HepG2 (cell line): ENCODE data around the gene TAPBP. TPM values are rescaled to one million over a fixed set of nuclear protein-coding genes. Genes with fewer than 3 reads are reported as not detected.

Experiments used
- ADNP ChIP-seq: sonication (generic); formaldehyde crosslinking; IDR thresholded peaks from 2 replicates; pipeline ENCODE4 v1.4.0; 2020; ENCODE audit warnings: missing genetic modification reagents
- ARHGAP35 ChIP-seq: sonication (generic); formaldehyde crosslinking; IDR thresholded peaks from 2 replicates; pipeline ENCODE4 v1.9.0; 2022; ENCODE audit warnings: mild to moderate bottlenecking, inconsistent platforms, moderate library complexity, missing genetic modification reagents, borderline replicate concordance
- DRAP1 ChIP-seq: IDR thresholded peaks from 2 replicates; pipeline ENCODE4 v1.6.1; 2016; ENCODE audit warnings: missing genetic modification reagents, missing compliant biosample characterization
- FOSL1 ChIP-seq: sonication (generic); formaldehyde crosslinking; IDR thresholded peaks from 2 replicates; pipeline ENCODE4 v1.9.0; 2021; ENCODE audit warnings: missing genetic modification reagents, borderline replicate concordance
- GATA4 ChIP-seq: sonication (generic); IDR thresholded peaks from 2 replicates; pipeline ENCODE4 v1.6.1; 2016; ENCODE audit warnings: antibody characterized with exemption, low read depth, borderline replicate concordance
- HBP1 ChIP-seq: IDR thresholded peaks from 2 replicates; pipeline ENCODE4 v1.6.1; 2016; ENCODE audit warnings: low read depth, control low read depth
- IRF2 ChIP-seq: IDR thresholded peaks from 2 replicates; pipeline ENCODE4 v1.6.1; 2018; ENCODE audit warnings: missing genetic modification reagents, missing compliant biosample characterization
- KAT2B ChIP-seq: fragments of 150-350 bp; IDR thresholded peaks from 2 replicates; pipeline ENCODE4 v1.6.1; 2014; ENCODE audit warnings: low read depth, low read length, borderline replicate concordance
- KDM6A ChIP-seq: IDR thresholded peaks from 2 replicates; pipeline ENCODE4 v1.6.1; 2016; ENCODE audit warnings: low read depth
- NR2F2 ChIP-seq: IDR thresholded peaks from 2 replicates; pipeline ENCODE4 v1.6.1; 2012; ENCODE audit warnings: low read depth, inconsistent platforms, borderline replicate concordance
- PRDM10 ChIP-seq: sonication (generic); formaldehyde crosslinking; IDR thresholded peaks from 2 replicates; pipeline ENCODE4 v1.4.0; 2020; ENCODE audit warnings: low read depth, missing genetic modification reagents
- ZBTB43 ChIP-seq: sonication (generic); formaldehyde crosslinking; conservative IDR thresholded peaks from 2 replicates; pipeline ENCODE4 v1.4.0; 2020; ENCODE audit warnings: missing genetic modification reagents
- ZFP82 ChIP-seq: sonication (generic); formaldehyde crosslinking; IDR thresholded peaks from 2 replicates; pipeline ENCODE4 v1.5.1; 2020; ENCODE audit warnings: mild to moderate bottlenecking, missing genetic modification reagents, borderline replicate concordance
- ZNF512 ChIP-seq: sonication (generic); formaldehyde crosslinking; IDR thresholded peaks from 2 replicates; pipeline ENCODE4 v1.4.0; 2020; ENCODE audit warnings: mild to moderate bottlenecking, missing genetic modification reagents
- ZNF607 ChIP-seq: sonication (generic); formaldehyde crosslinking; IDR thresholded peaks from 2 replicates; pipeline ENCODE4 v1.5.1; 2020; ENCODE audit warnings: missing genetic modification reagents, mild to moderate bottlenecking, borderline replicate concordance
- polyA plus RNA-seq, 8 experiments: library from polyadenylated mRNA; depleted of rRNA in 3 of 8; stranded (reverse) in 7 of 8; unstranded in 1 of 8; fragments of >200 nt; fragmentation: Illumina TruSeq in 4 of 8; extraction: Trizol in 4 of 8; gene quantifications; 2 replicates each; pipeline versions ENCODE4 v1.2.1 to v1.2.3, GENCODE V29; 2011 to 2016; ENCODE audit warnings: low read depth in 4 of 8, missing spikeins in 1 of 8, mixed read lengths in 1 of 8; ENCODE audit not compliant: insufficient read depth in 1 of 8
- total RNA-seq, 5 experiments: library from RNA; depleted of rRNA; stranded (reverse); fragments of >200 nt; fragmentation: Illumina TruSeq; extraction: Trizol; gene quantifications; 2 replicates each; pipeline ENCODE4 v1.2.3, GENCODE V29; 2016; ENCODE audit warnings: low read depth in 1 of 5

The TAPBP gene
- total and polyA plus RNA-seq, 2 of the 13 experiments (the other 11 are each of a cell fraction or from before 2014, with no cell fraction given), result 27.4 to 32.3 TPM

GRCh38 chr6:33313709-33314514 lies at the start of gene TAPBP (continued):
- TF ChIP-seq DRAP1 (CRISPR knock-in tag), result peak; percentile 35; the same call in 1 of the 2 replicates
- TF ChIP-seq ZNF512 (CRISPR knock-in tag), result no peak
- no peak for TF ChIP-seq GATA4
- TF ChIP-seq NR2F2, result no peak
- no peak; the same call in 1 of the 2 replicates for TF ChIP-seq ZNF607 (CRISPR knock-in tag)
- TF ChIP-seq ZBTB43 (CRISPR knock-in tag), result no peak
- no peak; the same call in 1 of the 2 replicates for TF ChIP-seq ARHGAP35 (CRISPR knock-in tag)
- no peak for TF ChIP-seq HBP1
- TF ChIP-seq ADNP (CRISPR knock-in tag), result no peak
- TF ChIP-seq KAT2B, result no peak
- peak; percentile 19; the same call in 1 of the 2 replicates for TF ChIP-seq PRDM10 (CRISPR knock-in tag)
- peak; percentile 100 for TF ChIP-seq IRF2
- TF ChIP-seq KDM6A (CRISPR knock-in tag), result no peak
- no peak; the same call in 1 of the 2 replicates for TF ChIP-seq ZFP82
- TF ChIP-seq FOSL1, result no peak
